PC-9 (cell line): ENCODE results near the gene STXBP5L. TPM values are rescaled to one million over a fixed set of nuclear protein-coding genes. Genes with fewer than 3 reads are reported as not detected.
"Not testable (repeated sequence)": the region's sequence is repeated elsewhere in the genome, so short reads cannot be mapped to it uniquely, and the experiment has no call there.

ENCODE experiments used
- BruUV-seq: library from RNA; stranded (reverse); fragments of 400-500 nt; replicated peaks from 2 replicates; lab custom pipeline; 2021; lab: Mats Ljungman, UMichigan
- CTCF ChIA-PET: fragments of 300-600 bp; sonication (Branson Sonifier 250); formaldehyde crosslinking; loops from one replicate; lab custom pipeline; 2022; ENCODE audit warnings: antibody characterized with exemption; lab: Charles Lee
- POLR2A ChIA-PET: fragments of 300-600 bp; sonication (Branson Sonifier 250); formaldehyde crosslinking; loops from one replicate; lab custom pipeline; 2022; ENCODE audit warnings: antibody characterized with exemption; ENCODE audit not compliant: unreplicated experiment; lab: Charles Lee
- DNase-seq, 2 experiments: peaks; one replicate each; pipeline versions ENCODE4 v3.0.0 to v3.0.0-alpha.2; 2015 to 2022; ENCODE audit warnings: mixed read lengths in 1 of 2
- H2AFZ ChIP-seq: fragments of 200-600 bp; sonication (generic); 2 replicates; pipeline ENCODE4 v1.8.1; 2017; ENCODE audit warnings: antibody characterized with exemption
- H3F3A ChIP-seq: fragments of 200-600 bp; sonication (generic); 2 replicates; pipeline ENCODE4 v1.8.1; 2017; ENCODE audit warnings: antibody characterized with exemption, mild to moderate bottlenecking, low read depth; ENCODE audit not compliant: insufficient read depth
- H3K27ac ChIP-seq: fragments of 200-600 bp; sonication (generic); 2 replicates; pipeline ENCODE4 v1.6.1; 2016; ENCODE audit warnings: mixed run types
- H3K27me3 ChIP-seq: fragments of 200-600 bp; sonication (generic); 2 replicates; pipeline ENCODE4 v1.6.1; 2016; ENCODE audit warnings: low read depth, mixed run types; ENCODE audit not compliant: insufficient read depth
- H3K36me3 ChIP-seq: fragments of 200-600 bp; sonication (generic); 2 replicates; pipeline ENCODE4 v1.6.1; 2016; ENCODE audit warnings: low read depth, mixed run types
- H3K4me1 ChIP-seq: fragments of 200-600 bp; sonication (generic); replicated peaks from 2 replicates; pipeline ENCODE4 v1.6.1; 2016; ENCODE audit warnings: mixed run types; ENCODE audit not compliant: insufficient read depth
- H3K4me2 ChIP-seq: fragments of 200-600 bp; sonication (generic); 2 replicates; pipeline ENCODE4 v1.6.1; 2017; ENCODE audit warnings: mixed run types
- H3K4me3 ChIP-seq: fragments of 200-600 bp; sonication (generic); 2 replicates; pipeline ENCODE4 v1.6.1; 2016; ENCODE audit warnings: mixed run types
- H3K79me2 ChIP-seq: fragments of 200-600 bp; sonication (generic); 2 replicates; pipeline ENCODE4 v1.6.1; 2017; ENCODE audit warnings: low read depth, mixed run types
- H3K9me2 ChIP-seq: fragments of 200-600 bp; sonication (generic); 2 replicates; pipeline ENCODE4 v1.8.1; 2017; ENCODE audit warnings: mild to moderate bottlenecking; ENCODE audit not compliant: insufficient read depth
- H3K9me3 ChIP-seq: fragments of 200-600 bp; sonication (generic); 2 replicates; pipeline ENCODE4 v1.8.1; 2016; ENCODE audit warnings: low read depth; ENCODE audit not compliant: insufficient read depth
- H4K20me1 ChIP-seq: fragments of 200-600 bp; sonication (generic); 2 replicates; pipeline ENCODE4 v1.8.1; 2017; ENCODE audit not compliant: insufficient read depth
- EZH2 ChIP-seq: fragments of 200-600 bp; sonication (generic); IDR thresholded peaks from 2 replicates; pipeline ENCODE4 v1.8.0; 2017; ENCODE audit warnings: antibody characterized with exemption, low read depth
- intact Hi-C: fragments of 100-400 bp; cut with micrococcal nuclease; formaldehyde crosslinking; loops from one replicate; pipeline ENCODE4 v1.10.0; 2022; ENCODE audit not compliant: unreplicated experiment
- total RNA-seq: library from RNA; stranded (reverse); gene quantifications from 2 replicates; pipeline ENCODE4 v1.2.3, GENCODE V29; 2021
- TF ChIP-seq, protein P1 (sequence below): fragments of 200-600 bp; sonication (generic); conservative IDR thresholded peaks from 2 replicates; pipeline ENCODE4 v1.6.1; 2017; ENCODE audit warnings: mixed run types, antibody characterized with exemption, mild to moderate bottlenecking, moderate library complexity

STXBP5L gene
- total RNA-seq, 1 experiment from 2014 or later: not detected

DNA sequence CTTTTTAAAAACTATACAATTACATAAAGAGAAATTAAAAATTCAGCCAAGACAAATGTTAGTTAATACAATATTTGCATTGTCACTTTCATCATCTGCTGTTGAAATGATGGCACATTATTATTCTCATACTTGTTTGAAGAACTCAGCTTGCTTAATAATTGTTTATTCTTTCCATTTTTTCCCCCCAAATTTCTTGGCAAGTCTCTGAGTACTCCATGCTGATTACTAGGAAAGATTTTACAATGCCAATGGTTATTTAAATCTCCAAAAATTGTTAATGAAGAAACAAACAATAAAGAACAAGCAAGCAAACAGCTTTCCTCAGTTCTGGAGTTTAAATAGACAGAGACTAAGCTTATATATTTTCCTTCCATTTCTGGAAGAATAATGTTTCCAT is 15.1 kb upstream of the STXBP5L start:
- CTCF ChIA-PET: no interaction called here
- Histone ChIP-seq H4K20me1 (no peaks in the 10 kb centered on the region), H3K79me2 (no peaks in the 10 kb centered on the region), H2AFZ (no peak overlapping the region), H3K36me3 (no peaks in the 10 kb centered on the region), H3K4me3 (no peak overlapping the region), H3K9me3 (no peaks in the 10 kb centered on the region), H3K27ac (no peak overlapping the region), H3K9me2 (no peaks in the 10 kb centered on the region), H3K27me3 (no peaks in the 10 kb centered on the region), H3F3A (no peaks in the 10 kb centered on the region), H3K4me1 (0 out of 2 replicates have a peak, but pooled peaks cover 6% of the 10 kb centered on the region), H3K4me2 (no peak overlapping the region)
- no peak for DNase-seq
- TF ChIP-seq EZH2: no peak
- TF ChIP-seq, protein P1, sequence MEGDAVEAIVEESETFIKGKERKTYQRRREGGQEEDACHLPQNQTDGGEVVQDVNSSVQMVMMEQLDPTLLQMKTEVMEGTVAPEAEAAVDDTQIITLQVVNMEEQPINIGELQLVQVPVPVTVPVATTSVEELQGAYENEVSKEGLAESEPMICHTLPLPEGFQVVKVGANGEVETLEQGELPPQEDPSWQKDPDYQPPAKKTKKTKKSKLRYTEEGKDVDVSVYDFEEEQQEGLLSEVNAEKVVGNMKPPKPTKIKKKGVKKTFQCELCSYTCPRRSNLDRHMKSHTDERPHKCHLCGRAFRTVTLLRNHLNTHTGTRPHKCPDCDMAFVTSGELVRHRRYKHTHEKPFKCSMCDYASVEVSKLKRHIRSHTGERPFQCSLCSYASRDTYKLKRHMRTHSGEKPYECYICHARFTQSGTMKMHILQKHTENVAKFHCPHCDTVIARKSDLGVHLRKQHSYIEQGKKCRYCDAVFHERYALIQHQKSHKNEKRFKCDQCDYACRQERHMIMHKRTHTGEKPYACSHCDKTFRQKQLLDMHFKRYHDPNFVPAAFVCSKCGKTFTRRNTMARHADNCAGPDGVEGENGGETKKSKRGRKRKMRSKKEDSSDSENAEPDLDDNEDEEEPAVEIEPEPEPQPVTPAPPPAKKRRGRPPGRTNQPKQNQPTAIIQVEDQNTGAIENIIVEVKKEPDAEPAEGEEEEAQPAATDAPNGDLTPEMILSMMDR: no peak
- POLR2A ChIA-PET: no interaction called here
- no TSS peak for BruUV-seq
- intact Hi-C loops: no loop called here

DNA sequence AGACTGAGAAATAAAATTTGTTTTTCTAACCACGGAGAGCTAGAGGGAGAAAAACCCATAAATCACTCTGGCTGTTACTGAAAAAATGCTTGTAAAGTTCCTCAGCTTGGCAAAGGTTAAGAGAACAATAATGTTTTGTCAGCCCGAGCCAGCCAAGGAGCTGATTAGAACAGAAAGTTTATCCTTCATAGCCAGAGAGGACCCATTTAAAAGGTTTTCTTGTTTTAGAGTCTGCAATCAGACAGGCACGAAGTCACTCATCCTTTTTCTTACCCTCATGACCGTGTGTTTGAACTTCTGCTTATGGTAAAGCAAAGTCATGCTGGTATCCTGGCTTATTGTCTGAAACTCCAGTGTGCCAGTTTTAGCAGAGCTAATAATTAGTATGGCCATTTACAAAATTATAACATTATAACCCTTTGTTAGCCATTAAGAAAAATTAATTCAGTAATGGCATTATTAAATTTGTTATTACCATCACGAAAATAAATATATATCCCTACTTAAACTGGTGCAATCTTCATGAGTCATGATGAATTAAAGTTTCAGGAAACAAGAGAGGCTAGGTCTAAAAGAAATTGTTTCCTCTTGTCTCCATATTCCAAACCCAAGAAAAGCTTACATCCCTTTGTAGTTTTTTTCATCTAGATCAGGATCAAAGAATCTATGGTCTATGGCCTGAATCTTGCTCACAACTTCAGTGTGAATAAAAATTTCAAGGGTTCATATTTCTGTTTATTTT is 13.5 kb upstream of the STXBP5L start:
- no peaks in the 10 kb centered on the region for H3K9me3 ChIP-seq
- no peak for TF ChIP-seq EZH2
- TF ChIP-seq, protein P1: no peak
- H3K9me2 ChIP-seq: no peaks in the 10 kb centered on the region
- no peaks in the 10 kb centered on the region for H3F3A ChIP-seq
- H2AFZ ChIP-seq: no peak overlapping the region; the same call in 1 of the 2 replicates
- intact Hi-C loops: no loop called here
- 0 out of 2 replicates have a peak, but pooled peaks cover 6% of the 10 kb centered on the region for H3K4me1 ChIP-seq
- no peak for DNase-seq
- BruUV-seq: no TSS peak
- H3K79me2 ChIP-seq: no peaks in the 10 kb centered on the region
- H4K20me1 ChIP-seq: no peaks in the 10 kb centered on the region
- no peaks in the 10 kb centered on the region for H3K36me3 ChIP-seq
- H3K27me3 ChIP-seq: no peaks in the 10 kb centered on the region
- ChIA-PET CTCF (no interaction called here), POLR2A (no interaction called here)
- H3K4me3 ChIP-seq: no peak overlapping the region
- 0 out of 2 replicates have a peak overlapping the region, but pooled peaks have one; percentile 4 for H3K4me2 ChIP-seq
- no peak overlapping the region for H3K27ac ChIP-seq

DNA sequence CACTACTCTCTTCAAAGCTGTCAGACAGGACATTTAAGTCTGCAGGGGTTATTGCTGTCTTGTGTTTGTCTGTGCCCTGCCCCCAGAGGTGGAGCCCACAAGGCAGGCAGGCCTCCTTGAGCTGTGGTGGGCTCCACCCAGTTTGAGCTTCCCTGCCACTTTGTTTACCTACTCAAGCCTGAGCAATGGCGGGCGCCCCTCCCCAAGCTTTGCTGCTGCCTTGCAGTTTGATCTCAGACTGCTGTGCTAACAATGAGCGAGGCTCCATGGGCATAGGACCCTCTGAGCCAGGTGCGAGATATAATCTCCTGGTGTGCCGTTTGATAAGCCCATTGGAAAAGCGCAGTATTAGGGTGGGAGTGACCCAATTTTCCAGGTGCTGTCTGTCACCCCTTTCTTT is 6.3 kb upstream of the STXBP5L start:
- CTCF ChIA-PET, H3K9me3 ChIP-seq, H3K79me2 ChIP-seq, DNase-seq, H2AFZ ChIP-seq, H3K27me3 ChIP-seq, H3K36me3 ChIP-seq, H3K4me3 ChIP-seq, BruUV-seq, H3K27ac ChIP-seq, intact Hi-C loops, H3K9me2 ChIP-seq, H4K20me1 ChIP-seq, H3K4me2 ChIP-seq, H3F3A ChIP-seq, H3K4me1 ChIP-seq: not testable (repeated sequence)
- POLR2A ChIA-PET: interaction anchor here (0.6 kb wide), 1 partner anchor 18 kb away, joined by 3 read pairs; no protein-coding TSS in a partner anchor
